ENCODE data around the gene CPNE1. TPM values are rescaled to one million over a fixed set of nuclear protein-coding genes. Genes with fewer than 3 reads are reported as not detected.
A peak's percentile ranks its signal among the peaks of the same experiment; 100 is the strongest.

CPNE1 gene
- total and polyA plus RNA-seq, 5 donors: 63.2 to 82.7 (median 73.1) TPM

DNA sequence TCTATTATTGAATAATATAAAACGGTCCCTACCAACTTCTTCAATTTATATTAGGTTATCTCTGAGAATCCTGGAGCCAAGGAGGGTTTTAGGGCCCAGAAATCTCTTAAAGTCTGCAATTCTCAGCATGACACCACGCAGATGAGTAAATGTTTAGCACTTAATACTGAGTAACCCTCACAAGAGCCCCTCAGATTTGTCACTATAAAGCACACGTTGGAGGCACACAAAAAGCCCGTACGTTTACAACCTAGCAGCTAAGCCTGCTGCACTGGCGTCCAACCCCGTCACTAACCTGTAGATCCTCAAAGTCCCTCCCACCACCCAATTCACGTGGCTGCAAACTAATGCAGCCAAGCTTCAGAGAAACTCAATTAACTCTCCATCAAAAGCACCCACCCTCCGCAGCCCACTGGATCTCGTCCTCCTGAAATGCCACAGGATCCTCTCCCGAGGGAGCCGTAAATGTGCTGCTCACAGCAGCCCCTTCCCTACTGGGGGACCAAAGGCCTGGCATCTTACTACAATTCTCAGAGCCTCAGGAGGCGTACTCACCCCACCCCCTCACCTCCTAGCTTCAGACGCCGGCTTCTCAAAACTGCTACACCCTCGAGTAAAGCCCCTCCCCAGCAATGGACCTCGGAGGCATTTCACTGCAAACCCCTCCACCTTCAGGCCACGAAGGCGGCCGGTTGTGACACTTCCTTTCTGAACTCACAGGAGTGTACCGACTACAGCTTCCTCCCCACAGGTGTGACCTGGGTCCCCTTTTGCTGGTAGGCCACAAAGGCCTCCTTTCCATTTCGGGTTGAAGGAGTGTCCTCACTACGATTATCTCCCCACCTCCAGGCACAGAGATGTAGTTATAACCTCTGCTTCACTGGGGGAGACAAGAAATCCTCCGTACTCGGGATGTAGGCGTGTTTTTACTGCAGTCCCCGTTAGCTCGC, 909 bp downstream of the CPNE1 start:
- ATAC-seq (peak; percentile 22 to 33), DNase-seq (peak in 1 of 3 donors; percentile 27)
- WGBS: under 1% methylated on average over 28 of the region's 28 CpGs
- intact Hi-C loops (cut with DNase I): no loop called here
- H3K27me3 ChIP-seq (ENCODE audit: control insufficient read depth, insufficient read depth): no peaks in the 10 kb centered on the region
- H3K9me3 ChIP-seq (ENCODE audit: control insufficient read depth, low read length): no peaks in the 10 kb centered on the region
- H3K27ac ChIP-seq (ENCODE audit: low read length): peak overlapping the region; percentile 92
- peaks cover 5% of the 10 kb centered on the region for H3K4me1 ChIP-seq (ENCODE audit: control insufficient read depth, insufficient read depth, low read length)
- H3K4me3 ChIP-seq (ENCODE audit: low read length): peak overlapping the region; percentile 72

DNA sequence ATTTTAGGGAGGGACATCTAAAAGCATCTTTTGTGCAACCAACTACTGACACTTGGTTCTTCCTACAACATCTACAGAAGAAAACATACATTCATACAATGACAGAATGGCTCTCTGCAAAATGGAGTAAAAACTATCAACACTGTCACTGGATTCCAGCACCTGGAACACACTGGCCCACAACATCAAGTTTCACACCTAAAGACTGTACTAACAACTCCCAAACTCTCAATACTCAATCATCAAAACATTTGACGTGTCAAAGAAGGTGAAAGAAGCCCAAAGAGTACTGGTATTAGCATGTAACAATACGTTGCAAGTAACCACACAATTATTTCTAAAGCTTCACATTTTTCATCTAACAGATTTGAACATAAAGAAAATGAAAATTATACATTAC, 2.1 kb downstream of the CPNE1 start:
- Histone ChIP-seq H3K27ac (ENCODE audit: low read length) (no peak overlapping the region), H3K4me1 (ENCODE audit: control insufficient read depth, insufficient read depth, low read length) (peaks cover 5% of the 10 kb centered on the region)
- intact Hi-C loops (cut with DNase I): no loop called here

DNA sequence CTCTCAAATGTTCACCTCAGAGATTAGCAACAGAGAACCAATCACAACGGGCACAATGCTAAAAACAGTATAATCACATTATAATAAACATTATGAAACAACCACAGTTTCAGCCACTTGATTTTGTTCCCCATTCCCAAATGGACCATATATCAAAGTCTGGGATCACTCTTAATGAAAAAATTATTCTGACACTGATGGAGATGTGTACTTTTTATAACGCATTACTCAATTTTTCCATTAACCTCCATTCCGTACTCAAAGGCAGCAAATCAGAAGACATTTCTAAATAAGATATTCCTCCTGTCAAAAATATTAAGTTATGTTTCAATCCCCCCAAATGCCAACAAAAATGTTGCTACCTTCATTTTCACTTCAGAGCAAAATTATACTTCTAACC, 2.8 kb downstream of the CPNE1 start:
- intact Hi-C loops (cut with DNase I): no loop called here
- H3K9me3 ChIP-seq (ENCODE audit: control insufficient read depth, low read length): no peaks in the 10 kb centered on the region
- peak overlapping the region; percentile 23 for H3K4me3 ChIP-seq (ENCODE audit: low read length)
- WGBS: 35% methylated on average over 3 of the region's 3 CpGs
- no peaks in the 10 kb centered on the region for H3K27me3 ChIP-seq (ENCODE audit: control insufficient read depth, insufficient read depth)
- H3K4me1 ChIP-seq (ENCODE audit: control insufficient read depth, insufficient read depth, low read length): peaks cover 5% of the 10 kb centered on the region
- ATAC-seq (no peak), DNase-seq (no peak)
- no peak overlapping the region for H3K27ac ChIP-seq (ENCODE audit: low read length)

More for the DNA sequence above, 2.1 kb downstream of the CPNE1 start:
- DNase-seq: no peak
- Histone ChIP-seq H3K27me3 (ENCODE audit: control insufficient read depth, insufficient read depth) (no peaks in the 10 kb centered on the region), H3K4me3 (ENCODE audit: low read length) (peak overlapping the region; percentile 41), H3K9me3 (ENCODE audit: control insufficient read depth, low read length) (no peaks in the 10 kb centered on the region)
- ATAC-seq: no peak
- 26% methylated on average over 2 of the region's 2 CpGs for WGBS

DNA sequence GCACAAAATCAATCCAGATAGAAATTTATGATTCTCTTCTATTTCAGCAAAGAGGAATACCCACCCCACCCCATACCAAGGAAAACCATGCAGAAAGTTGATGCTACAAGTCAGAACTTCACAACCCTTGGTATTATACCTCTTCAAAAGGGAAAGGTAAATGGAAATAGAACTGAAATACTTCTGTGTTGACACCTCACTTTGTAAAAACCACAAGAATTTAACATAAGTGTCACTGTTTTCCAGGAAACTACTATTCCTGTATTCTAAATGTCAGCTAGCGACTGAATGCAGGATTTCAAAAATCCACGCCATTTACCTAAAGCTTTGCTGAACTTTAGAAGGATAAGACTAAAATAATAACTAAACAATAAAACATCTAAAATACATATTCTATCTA, 3.6 kb downstream of the CPNE1 start:
- peaks cover 5% of the 10 kb centered on the region for H3K4me1 ChIP-seq (ENCODE audit: control insufficient read depth, insufficient read depth, low read length)

DNA sequence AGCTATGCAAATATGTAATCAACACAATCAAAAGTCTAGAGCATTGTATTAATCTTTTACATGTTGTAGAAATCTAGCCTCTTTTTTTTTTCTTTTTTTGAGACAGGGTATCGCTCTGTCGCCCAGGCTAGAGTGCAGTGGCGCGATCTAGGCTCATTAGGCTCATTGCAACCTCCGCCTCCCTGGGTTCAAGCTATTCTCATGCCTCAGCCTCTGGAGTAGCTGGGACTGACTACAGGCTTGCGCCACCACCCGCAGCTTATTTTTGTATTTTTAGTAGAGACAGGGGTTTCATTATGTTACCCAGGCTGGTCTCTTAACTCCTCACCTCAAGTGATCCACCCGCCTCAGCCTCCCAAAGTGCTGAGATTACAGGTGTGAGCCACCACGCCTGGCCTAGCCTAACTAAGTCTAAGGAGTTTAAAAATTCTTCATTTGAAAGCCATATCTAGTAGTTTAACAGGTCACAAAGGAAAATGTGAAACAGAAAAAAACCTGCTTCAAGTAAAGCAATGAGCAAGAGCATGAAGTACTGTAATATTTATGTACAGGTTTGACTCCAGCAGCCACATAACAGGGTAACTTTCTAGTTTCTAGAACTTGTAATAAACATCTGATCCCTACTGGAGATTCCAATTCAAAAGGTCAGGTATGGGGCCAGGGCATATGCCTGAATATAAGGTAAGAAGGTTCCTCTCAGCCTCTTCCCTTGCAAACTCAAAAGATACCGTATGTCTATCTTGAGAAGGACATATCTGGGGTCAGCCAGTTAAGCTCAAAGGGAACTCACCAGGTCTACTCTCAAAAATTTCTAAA, 4.4 kb downstream of the CPNE1 start:
- no peaks in the 10 kb centered on the region for H3K27me3 ChIP-seq (ENCODE audit: control insufficient read depth, insufficient read depth)
- no peak for DNase-seq
- no peak overlapping the region for H3K27ac ChIP-seq (ENCODE audit: low read length)
- H3K4me1 ChIP-seq (ENCODE audit: control insufficient read depth, insufficient read depth, low read length): peaks cover 5% of the 10 kb centered on the region
- intact Hi-C loops (cut with DNase I): no loop called here
- ATAC-seq: no peak
- H3K9me3 ChIP-seq (ENCODE audit: control insufficient read depth, low read length): no peaks in the 10 kb centered on the region
- 90% methylated on average over 10 of the region's 10 CpGs for WGBS
- no peak overlapping the region for H3K4me3 ChIP-seq (ENCODE audit: low read length)

More for the DNA sequence above, 3.6 kb downstream of the CPNE1 start:
- H3K4me3 ChIP-seq (ENCODE audit: low read length): peak overlapping the region; percentile 23
- H3K9me3 ChIP-seq (ENCODE audit: control insufficient read depth, low read length): no peaks in the 10 kb centered on the region
- H3K27me3 ChIP-seq (ENCODE audit: control insufficient read depth, insufficient read depth): no peaks in the 10 kb centered on the region
- no peak for DNase-seq
- 88% methylated on average over 2 of the region's 2 CpGs for WGBS
- intact Hi-C loops (cut with DNase I): no loop called here
- no peak overlapping the region for H3K27ac ChIP-seq (ENCODE audit: low read length)
- ATAC-seq: no peak

DNA sequence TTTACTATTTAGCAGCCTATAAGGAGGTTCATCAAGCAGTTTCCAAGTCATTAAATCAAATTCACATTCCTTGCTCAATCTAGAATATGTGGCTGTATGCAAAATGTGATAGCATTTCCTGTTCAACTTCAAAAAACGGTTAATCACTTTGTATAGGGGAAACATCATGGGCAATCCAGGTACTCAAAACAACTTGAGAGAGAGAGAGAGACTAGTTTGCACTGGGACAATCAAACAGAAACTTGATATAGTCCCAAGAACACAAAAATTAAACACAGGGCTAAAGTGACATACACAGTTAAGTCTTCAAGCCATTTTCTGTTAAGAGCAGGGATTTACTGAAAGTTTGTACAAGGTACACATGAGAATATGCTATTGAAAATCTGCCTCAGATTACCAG, 7.4 kb downstream of the CPNE1 start:
- no peaks in the 10 kb centered on the region for H3K9me3 ChIP-seq (ENCODE audit: control insufficient read depth, low read length)
- H3K27ac ChIP-seq (ENCODE audit: low read length): no peak overlapping the region
- peaks cover 5% of the 10 kb centered on the region for H3K4me1 ChIP-seq (ENCODE audit: control insufficient read depth, insufficient read depth, low read length)
- H3K4me3 ChIP-seq (ENCODE audit: low read length): no peak overlapping the region
- DNase-seq (no peak), ATAC-seq (no peak)
- WGBS: 21% methylated on average over 1 of the region's 1 CpG
- H3K27me3 ChIP-seq (ENCODE audit: control insufficient read depth, insufficient read depth): no peaks in the 10 kb centered on the region
- intact Hi-C loops (cut with DNase I): no loop called here

DNA sequence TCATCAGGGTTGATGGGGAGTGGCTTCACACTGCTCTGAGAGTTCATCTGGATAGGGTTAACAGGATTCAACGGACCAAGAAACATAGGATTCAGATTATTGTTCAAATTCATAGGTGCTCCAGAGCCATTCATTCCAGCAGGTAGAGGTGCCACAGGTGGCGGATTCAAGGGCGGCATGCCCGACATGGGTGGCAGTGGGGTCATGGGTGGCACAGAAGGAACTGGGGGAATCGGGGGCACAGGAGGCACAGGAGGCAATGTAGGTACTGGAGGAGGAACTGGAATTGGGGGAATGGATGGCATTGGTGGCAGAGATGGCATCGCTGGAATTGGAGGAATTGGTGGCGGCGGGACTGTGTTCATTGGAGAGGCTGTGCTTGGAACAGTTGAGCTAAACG, 10.3 kb downstream of the CPNE1 start:
- H3K27me3 ChIP-seq (ENCODE audit: control insufficient read depth, insufficient read depth): no peaks in the 10 kb centered on the region
- intact Hi-C loops (cut with DNase I): no loop called here
- no peaks in the 10 kb centered on the region for H3K9me3 ChIP-seq (ENCODE audit: control insufficient read depth, low read length)
- 93% methylated on average over 9 of the region's 9 CpGs for WGBS
- no peak overlapping the region for H3K27ac ChIP-seq (ENCODE audit: low read length)
- ATAC-seq (no peak), DNase-seq (no peak)
- no peak overlapping the region for H3K4me3 ChIP-seq (ENCODE audit: low read length)
- peaks cover 5% of the 10 kb centered on the region for H3K4me1 ChIP-seq (ENCODE audit: control insufficient read depth, insufficient read depth, low read length)

DNA sequence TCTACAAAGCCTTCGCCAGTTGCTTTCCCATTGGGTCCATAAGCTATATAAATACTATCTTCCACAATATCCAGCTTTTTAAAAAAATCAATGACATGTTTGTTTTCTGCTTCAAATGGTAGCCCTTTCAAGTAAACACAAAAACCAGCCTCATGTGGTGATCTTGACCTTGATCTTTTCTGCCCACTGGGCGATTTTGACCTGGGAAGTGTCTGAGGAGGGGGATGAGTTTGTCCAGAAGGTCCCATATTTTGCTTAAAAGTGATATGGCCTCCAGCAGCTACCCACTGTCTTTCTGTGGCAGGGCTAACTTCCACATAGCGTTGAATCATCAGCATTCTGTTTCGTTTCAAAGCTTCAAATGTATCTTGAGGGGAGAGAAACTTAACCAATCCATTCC, 10.8 kb downstream of the CPNE1 start:
- peaks cover 5% of the 10 kb centered on the region for H3K4me1 ChIP-seq (ENCODE audit: control insufficient read depth, insufficient read depth, low read length)
- WGBS: 90% methylated on average over 4 of the region's 4 CpGs

DNA sequence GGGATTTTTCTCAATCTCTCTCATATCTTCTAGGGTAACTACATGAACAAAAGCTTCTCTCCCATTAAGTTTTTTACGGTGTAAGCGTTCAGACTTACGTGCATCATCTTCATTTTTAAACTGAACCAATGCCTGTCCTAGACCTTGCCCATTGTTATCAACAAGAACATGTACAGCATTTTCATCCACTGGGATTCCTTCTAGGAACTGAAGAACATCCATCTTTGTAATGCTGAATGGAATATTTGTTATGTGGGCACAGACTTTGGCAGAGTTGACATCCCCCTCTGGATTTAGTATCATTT, 11.3 kb downstream of the CPNE1 start:
- intact Hi-C loops (cut with DNase I): no loop called here
- DNase-seq (no peak), ATAC-seq (no peak)
- WGBS: 98% methylated on average over 3 of the region's 3 CpGs
- H3K4me3 ChIP-seq (ENCODE audit: low read length): no peak overlapping the region
- H3K27ac ChIP-seq (ENCODE audit: low read length): no peak overlapping the region
- H3K4me1 ChIP-seq (ENCODE audit: control insufficient read depth, insufficient read depth, low read length): peaks cover 5% of the 10 kb centered on the region
- H3K27me3 ChIP-seq (ENCODE audit: control insufficient read depth, insufficient read depth): no peaks in the 10 kb centered on the region
- H3K9me3 ChIP-seq (ENCODE audit: control insufficient read depth, low read length): no peaks in the 10 kb centered on the region

More for the DNA sequence above, 10.8 kb downstream of the CPNE1 start:
- DNase-seq (no peak), ATAC-seq (no peak)
- Histone ChIP-seq H3K27me3 (ENCODE audit: control insufficient read depth, insufficient read depth) (no peaks in the 10 kb centered on the region), H3K9me3 (ENCODE audit: control insufficient read depth, low read length) (no peaks in the 10 kb centered on the region), H3K27ac (ENCODE audit: low read length) (no peak overlapping the region), H3K4me3 (ENCODE audit: low read length) (no peak overlapping the region)
- intact Hi-C loops (cut with DNase I): no loop called here

DNA sequence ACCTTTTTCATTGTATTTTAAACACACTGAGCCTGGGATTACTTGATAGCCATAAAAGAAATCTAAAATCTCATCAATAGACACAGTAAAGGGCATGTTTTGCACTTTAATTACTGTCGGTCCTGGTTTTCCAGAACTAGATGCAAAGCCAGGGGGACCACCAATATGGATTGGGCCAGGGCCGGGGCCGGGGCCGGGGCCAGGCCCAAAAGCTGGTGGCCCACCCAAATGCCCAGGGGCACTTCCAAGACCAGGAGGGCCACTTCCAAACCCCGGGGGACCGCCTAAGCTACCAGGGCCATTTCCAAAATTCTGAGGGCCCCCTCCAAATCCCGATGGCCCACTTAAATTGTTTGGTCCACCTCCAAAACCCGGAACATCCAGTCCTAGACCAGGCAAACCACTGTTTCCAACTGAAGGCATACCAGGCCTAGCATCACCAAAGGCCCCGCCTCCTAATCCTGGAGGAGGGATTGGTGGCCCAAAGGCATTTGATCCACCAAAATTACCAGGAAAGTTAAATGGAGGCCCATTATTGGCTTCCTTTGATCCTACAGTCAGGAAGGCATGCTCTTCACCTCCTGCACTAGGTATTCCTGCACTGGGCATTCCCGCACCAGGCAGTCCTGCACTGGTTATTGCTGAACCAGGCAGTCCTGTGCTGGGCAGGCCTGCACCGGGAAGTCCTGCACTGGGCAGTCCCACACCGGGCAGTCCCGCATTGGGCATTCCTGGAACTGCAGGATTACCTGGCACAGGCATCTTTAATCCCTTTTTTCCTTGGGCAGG, 11.9 kb downstream of the CPNE1 start:
- 97% methylated on average over 13 of the region's 13 CpGs for WGBS
- H3K4me1 ChIP-seq (ENCODE audit: control insufficient read depth, insufficient read depth, low read length): peaks cover 5% of the 10 kb centered on the region
- no peak overlapping the region for H3K4me3 ChIP-seq (ENCODE audit: low read length)
- intact Hi-C loops (cut with DNase I): no loop called here
- ATAC-seq: peak; percentile 11 to 41
- DNase-seq: no peak
- H3K9me3 ChIP-seq (ENCODE audit: control insufficient read depth, low read length): no peaks in the 10 kb centered on the region
- no peak overlapping the region for H3K27ac ChIP-seq (ENCODE audit: low read length)
- no peaks in the 10 kb centered on the region for H3K27me3 ChIP-seq (ENCODE audit: control insufficient read depth, insufficient read depth)

DNA sequence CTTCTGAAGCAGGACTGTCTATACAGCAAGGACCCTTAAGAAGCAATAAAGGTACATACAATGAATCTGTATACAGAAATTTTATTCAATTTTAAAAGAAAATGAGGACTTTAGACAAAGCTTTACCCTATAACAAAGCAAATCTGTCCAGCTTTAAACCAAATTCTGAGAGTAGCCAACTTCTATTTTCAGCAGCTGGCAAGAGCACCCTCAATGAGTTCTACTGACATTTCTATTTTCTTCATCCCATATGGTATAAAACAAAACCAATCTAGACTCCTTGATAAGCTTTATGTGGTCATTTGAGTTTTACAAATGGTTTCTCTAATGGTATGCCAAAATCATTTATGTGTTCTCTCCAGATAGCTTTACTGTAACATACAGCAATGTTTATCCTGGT, 12.7 kb downstream of the CPNE1 start:
- Histone ChIP-seq H3K4me3 (ENCODE audit: low read length) (no peak overlapping the region), H3K27ac (ENCODE audit: low read length) (no peak overlapping the region), H3K4me1 (ENCODE audit: control insufficient read depth, insufficient read depth, low read length) (peaks cover 5% of the 10 kb centered on the region), H3K27me3 (ENCODE audit: control insufficient read depth, insufficient read depth) (no peaks in the 10 kb centered on the region), H3K9me3 (ENCODE audit: control insufficient read depth, low read length) (no peaks in the 10 kb centered on the region)
- ATAC-seq (no peak), DNase-seq (no peak)
- intact Hi-C loops (cut with DNase I): no loop called here

All from right cardiac atrium (tissue), 5 donors.